GM23338 (cell line): ENCODE results near the gene PKHD1. TPM values are rescaled to one million over a fixed set of nuclear protein-coding genes. Genes with fewer than 3 reads are reported as not detected.
A peak's percentile ranks its signal among the peaks of the same experiment; 100 is the strongest.

Source experiments
- ATAC-seq: fragments of 200-7000 bp; cut with Tn5 transposase; 3 replicates; pipeline ENCODE4 v1.9.1; 2020
- DNase-seq: peaks from one replicate; pipeline ENCODE4 v3.0.0-alpha.2; 2015; ENCODE audit warnings: low spot score
- H2AFZ ChIP-seq: fragments of 200-600 bp; sonication (generic); 2 replicates; pipeline ENCODE4 v1.8.0; 2016; ENCODE audit warnings: antibody characterized with exemption, mild to moderate bottlenecking, moderate library complexity
- H3F3A ChIP-seq: fragments of 200-600 bp; sonication (generic); replicated peaks from 2 replicates; pipeline ENCODE4 v1.8.0; 2017; ENCODE audit warnings: antibody characterized with exemption, mixed run types, low read depth
- H3K27ac ChIP-seq: fragments of 200-600 bp; sonication (generic); 2 replicates; pipeline ENCODE4 v1.6.1; 2016; ENCODE audit warnings: low read depth
- H3K27me3 ChIP-seq: fragments of 200-600 bp; sonication (generic); 2 replicates; pipeline ENCODE4 v1.8.0; 2016; ENCODE audit warnings: mild to moderate bottlenecking, mixed run types, moderate library complexity; ENCODE audit not compliant: insufficient read depth
- H3K36me3 ChIP-seq: fragments of 200-600 bp; sonication (generic); 2 replicates; pipeline ENCODE4 v1.8.0; 2016; ENCODE audit warnings: mild to moderate bottlenecking; ENCODE audit not compliant: insufficient read depth
- H3K4me1 ChIP-seq: fragments of 200-600 bp; sonication (generic); 2 replicates; pipeline ENCODE4 v1.8.0; 2016; ENCODE audit warnings: mild to moderate bottlenecking, moderate library complexity; ENCODE audit not compliant: insufficient read depth
- H3K4me2 ChIP-seq: fragments of 200-600 bp; sonication (generic); 2 replicates; pipeline ENCODE4 v1.7.1; 2017; ENCODE audit warnings: mixed run types
- H3K4me3 ChIP-seq: fragments of 200-600 bp; sonication (generic); 2 replicates; pipeline ENCODE4 v1.6.1; 2016; ENCODE audit warnings: mixed run types
- H3K79me2 ChIP-seq: fragments of 200-600 bp; sonication (generic); replicated peaks from 2 replicates; pipeline ENCODE4 v1.8.0; 2017; ENCODE audit warnings: mild to moderate bottlenecking; ENCODE audit not compliant: insufficient read depth
- H3K9me2 ChIP-seq: fragments of 200-600 bp; sonication (generic); 2 replicates; pipeline ENCODE4 v1.8.0; 2017; ENCODE audit not compliant: insufficient read depth
- H4K20me1 ChIP-seq: fragments of 200-600 bp; sonication (generic); replicated peaks from 2 replicates; pipeline ENCODE4 v1.8.0; 2017; ENCODE audit warnings: mild to moderate bottlenecking; ENCODE audit not compliant: insufficient read depth
- H3K27ac Mint-ChIP-seq: 2 replicates; pipeline ENCODE4 v1.8.0; 2020; ENCODE audit warnings: inconsistent platforms, mild to moderate bottlenecking, moderate library complexity, mixed read lengths
- H3K27me3 Mint-ChIP-seq: 3 replicates; pipeline ENCODE4 v1.8.0; 2022; ENCODE audit warnings: low read depth, mild to moderate bottlenecking, moderate library complexity, mixed read lengths, inconsistent platforms; ENCODE audit not compliant: insufficient read depth, poor library complexity
- H3K36me3 Mint-ChIP-seq: 3 replicates; pipeline ENCODE4 v1.8.0; 2021; ENCODE audit warnings: low read depth, mild to moderate bottlenecking, inconsistent platforms, moderate library complexity, mixed read lengths
- H3K4me1 Mint-ChIP-seq: 3 replicates; pipeline ENCODE4 v1.8.0; 2020; ENCODE audit warnings: mild to moderate bottlenecking, inconsistent platforms, mixed read lengths
- H3K4me3 Mint-ChIP-seq: 3 replicates; pipeline ENCODE4 v1.8.0; 2021; ENCODE audit warnings: moderate library complexity, mild to moderate bottlenecking, inconsistent platforms, mixed read lengths
- H3K9me3 Mint-ChIP-seq: 3 replicates; pipeline ENCODE4 v1.8.0; 2020; ENCODE audit warnings: moderate library complexity, mild to moderate bottlenecking, inconsistent platforms, mixed read lengths
- CREB1 ChIP-seq: fragments of 250-450 bp; sonication (Bioruptor Pico); IDR thresholded peaks from 2 replicates; pipeline ENCODE4 v1.5.0; 2020; ENCODE audit warnings: low read depth, mild to moderate bottlenecking, moderate library complexity
- EZH2 ChIP-seq: fragments of 200-600 bp; sonication (generic); IDR thresholded peaks from one replicate; pipeline ENCODE4 v1.8.0; 2017; ENCODE audit warnings: antibody characterized with exemption, mild to moderate bottlenecking, low read depth; ENCODE audit not compliant: unreplicated experiment
- JUNB ChIP-seq: IDR thresholded peaks from one replicate; pipeline ENCODE4 v1.6.1; 2016; ENCODE audit warnings: antibody characterized with exemption; ENCODE audit not compliant: unreplicated experiment
- NANOG ChIP-seq: IDR thresholded peaks from 2 replicates; pipeline ENCODE4 v1.6.1; 2016; ENCODE audit warnings: antibody characterized with exemption, borderline replicate concordance
- ZNF114 ChIP-seq: fragments of 250-450 bp; sonication (Bioruptor Pico); IDR thresholded peaks from 2 replicates; pipeline ENCODE4 v1.5.0; 2020; ENCODE audit warnings: mild to moderate bottlenecking, moderate library complexity
- ZNF331 ChIP-seq: fragments of 250-450 bp; sonication (Bioruptor Pico); IDR thresholded peaks from 2 replicates; pipeline ENCODE4 v1.5.0; 2020; ENCODE audit warnings: low read depth, mild to moderate bottlenecking, moderate library complexity
- polyA plus RNA-seq: library from polyadenylated mRNA; unstranded; fragments of >200 nt; fragmentation: Nextera tagmentation; extraction: Ambion mirVana; gene quantifications from 2 replicates; pipeline ENCODE4 v1.2.1, GENCODE V29; 2016
- total RNA-seq: library from RNA; depleted of rRNA; stranded (reverse); fragments of >200 nt; shearing (Covaris generic); gene quantifications from 2 replicates; pipeline ENCODE4 v1.2.3, GENCODE V29; 2014
- TF ChIP-seq, protein P1 (sequence below): fragments of 250-450 bp; sonication (Bioruptor Pico); IDR thresholded peaks from 2 replicates; pipeline ENCODE4 v1.5.0; 2020; ENCODE audit warnings: mild to moderate bottlenecking, moderate library complexity
- TF ChIP-seq, protein P2 (sequence below), 2 experiments: fragments of 200-600 bp in 1 of 2; sonication (generic) in 1 of 2; conservative IDR thresholded peaks; 2 replicates each; pipeline versions ENCODE4 v1.5.1 to v1.6.1; 2016 to 2017; ENCODE audit warnings: antibody characterized with exemption in 2 of 2, low read depth in 2 of 2, mild to moderate bottlenecking in 2 of 2, moderate library complexity in 1 of 2

The PKHD1 gene
- total and polyA plus RNA-seq, 2 experiments from 2014 or later = 0.03 to 0.07 TPM

GRCh38 chr6:52081237-52081636 is 6.2 kb downstream of the PKHD1 start:
- no peak overlapping the region for H3K4me2 ChIP-seq
- no peak for TF ChIP-seq CREB1
- TF ChIP-seq ZNF114 = no peak
- TF ChIP-seq, protein P1, sequence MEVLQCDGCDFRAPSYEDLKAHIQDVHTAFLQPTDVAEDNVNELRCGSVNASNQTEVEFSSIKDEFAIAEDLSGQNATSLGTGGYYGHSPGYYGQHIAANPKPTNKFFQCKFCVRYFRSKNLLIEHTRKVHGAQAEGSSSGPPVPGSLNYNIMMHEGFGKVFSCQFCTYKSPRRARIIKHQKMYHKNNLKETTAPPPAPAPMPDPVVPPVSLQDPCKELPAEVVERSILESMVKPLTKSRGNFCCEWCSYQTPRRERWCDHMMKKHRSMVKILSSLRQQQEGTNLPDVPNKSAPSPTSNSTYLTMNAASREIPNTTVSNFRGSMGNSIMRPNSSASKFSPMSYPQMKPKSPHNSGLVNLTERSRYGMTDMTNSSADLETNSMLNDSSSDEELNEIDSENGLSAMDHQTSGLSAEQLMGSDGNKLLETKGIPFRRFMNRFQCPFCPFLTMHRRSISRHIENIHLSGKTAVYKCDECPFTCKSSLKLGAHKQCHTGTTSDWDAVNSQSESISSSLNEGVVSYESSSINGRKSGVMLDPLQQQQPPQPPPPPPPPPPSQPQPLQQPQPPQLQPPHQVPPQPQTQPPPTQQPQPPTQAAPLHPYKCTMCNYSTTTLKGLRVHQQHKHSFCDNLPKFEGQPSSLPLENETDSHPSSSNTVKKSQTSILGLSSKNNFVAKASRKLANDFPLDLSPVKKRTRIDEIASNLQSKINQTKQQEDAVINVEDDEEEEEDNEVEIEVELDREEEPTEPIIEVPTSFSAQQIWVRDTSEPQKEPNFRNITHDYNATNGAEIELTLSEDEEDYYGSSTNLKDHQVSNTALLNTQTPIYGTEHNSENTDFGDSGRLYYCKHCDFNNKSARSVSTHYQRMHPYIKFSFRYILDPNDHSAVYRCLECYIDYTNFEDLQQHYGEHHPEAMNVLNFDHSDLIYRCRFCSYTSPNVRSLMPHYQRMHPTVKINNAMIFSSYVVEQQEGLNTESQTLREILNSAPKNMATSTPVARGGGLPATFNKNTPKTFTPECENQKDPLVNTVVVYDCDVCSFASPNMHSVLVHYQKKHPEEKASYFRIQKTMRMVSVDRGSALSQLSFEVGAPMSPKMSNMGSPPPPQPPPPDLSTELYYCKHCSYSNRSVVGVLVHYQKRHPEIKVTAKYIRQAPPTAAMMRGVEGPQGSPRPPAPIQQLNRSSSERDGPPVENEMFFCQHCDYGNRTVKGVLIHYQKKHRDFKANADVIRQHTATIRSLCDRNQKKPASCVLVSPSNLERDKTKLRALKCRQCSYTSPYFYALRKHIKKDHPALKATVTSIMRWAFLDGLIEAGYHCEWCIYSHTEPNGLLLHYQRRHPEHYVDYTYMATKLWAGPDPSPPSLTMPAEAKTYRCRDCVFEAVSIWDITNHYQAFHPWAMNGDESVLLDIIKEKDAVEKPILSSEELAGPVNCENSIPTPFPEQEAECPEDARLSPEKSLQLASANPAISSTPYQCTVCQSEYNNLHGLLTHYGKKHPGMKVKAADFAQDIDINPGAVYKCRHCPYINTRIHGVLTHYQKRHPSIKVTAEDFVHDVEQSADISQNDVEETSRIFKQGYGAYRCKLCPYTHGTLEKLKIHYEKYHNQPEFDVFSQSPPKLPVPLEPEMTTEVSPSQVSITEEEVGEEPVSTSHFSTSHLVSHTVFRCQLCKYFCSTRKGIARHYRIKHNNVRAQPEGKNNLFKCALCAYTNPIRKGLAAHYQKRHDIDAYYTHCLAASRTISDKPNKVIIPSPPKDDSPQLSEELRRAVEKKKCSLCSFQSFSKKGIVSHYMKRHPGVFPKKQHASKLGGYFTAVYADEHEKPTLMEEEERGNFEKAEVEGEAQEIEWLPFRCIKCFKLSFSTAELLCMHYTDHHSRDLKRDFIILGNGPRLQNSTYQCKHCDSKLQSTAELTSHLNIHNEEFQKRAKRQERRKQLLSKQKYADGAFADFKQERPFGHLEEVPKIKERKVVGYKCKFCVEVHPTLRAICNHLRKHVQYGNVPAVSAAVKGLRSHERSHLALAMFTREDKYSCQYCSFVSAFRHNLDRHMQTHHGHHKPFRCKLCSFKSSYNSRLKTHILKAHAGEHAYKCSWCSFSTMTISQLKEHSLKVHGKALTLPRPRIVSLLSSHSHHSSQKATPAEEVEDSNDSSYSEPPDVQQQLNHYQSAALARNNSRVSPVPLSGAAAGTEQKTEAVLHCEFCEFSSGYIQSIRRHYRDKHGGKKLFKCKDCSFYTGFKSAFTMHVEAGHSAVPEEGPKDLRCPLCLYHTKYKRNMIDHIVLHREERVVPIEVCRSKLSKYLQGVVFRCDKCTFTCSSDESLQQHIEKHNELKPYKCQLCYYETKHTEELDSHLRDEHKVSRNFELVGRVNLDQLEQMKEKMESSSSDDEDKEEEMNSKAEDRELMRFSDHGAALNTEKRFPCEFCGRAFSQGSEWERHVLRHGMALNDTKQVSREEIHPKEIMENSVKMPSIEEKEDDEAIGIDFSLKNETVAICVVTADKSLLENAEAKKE (CRISPR knock-in tag) = no peak
- Mint-ChIP-seq H3K9me3 (no peaks in the 10 kb centered on the region), H3K4me1 (peaks cover 40% of the 10 kb centered on the region), H3K27me3 (peaks cover 4% of the 10 kb centered on the region), H3K36me3 (no peaks in the 10 kb centered on the region), H3K27ac (no peak overlapping the region), H3K4me3 (no peak overlapping the region)
- no peaks in the 10 kb centered on the region for H3K79me2 ChIP-seq
- H3K27ac ChIP-seq = no peak overlapping the region
- no peak for DNase-seq
- H3K36me3 ChIP-seq = no peaks in the 10 kb centered on the region
- peaks cover 7% of the 10 kb centered on the region; the same call in 1 of the 2 replicates for H3K9me2 ChIP-seq
- no peak overlapping the region for H2AFZ ChIP-seq
- no peak overlapping the region for H3K4me3 ChIP-seq
- no peaks in the 10 kb centered on the region for H3K27me3 ChIP-seq
- H3K4me1 ChIP-seq = peaks cover 26% of the 10 kb centered on the region
- H3F3A ChIP-seq = no peaks in the 10 kb centered on the region
- ATAC-seq = no peak
- H4K20me1 ChIP-seq = no peaks in the 10 kb centered on the region

DNA sequence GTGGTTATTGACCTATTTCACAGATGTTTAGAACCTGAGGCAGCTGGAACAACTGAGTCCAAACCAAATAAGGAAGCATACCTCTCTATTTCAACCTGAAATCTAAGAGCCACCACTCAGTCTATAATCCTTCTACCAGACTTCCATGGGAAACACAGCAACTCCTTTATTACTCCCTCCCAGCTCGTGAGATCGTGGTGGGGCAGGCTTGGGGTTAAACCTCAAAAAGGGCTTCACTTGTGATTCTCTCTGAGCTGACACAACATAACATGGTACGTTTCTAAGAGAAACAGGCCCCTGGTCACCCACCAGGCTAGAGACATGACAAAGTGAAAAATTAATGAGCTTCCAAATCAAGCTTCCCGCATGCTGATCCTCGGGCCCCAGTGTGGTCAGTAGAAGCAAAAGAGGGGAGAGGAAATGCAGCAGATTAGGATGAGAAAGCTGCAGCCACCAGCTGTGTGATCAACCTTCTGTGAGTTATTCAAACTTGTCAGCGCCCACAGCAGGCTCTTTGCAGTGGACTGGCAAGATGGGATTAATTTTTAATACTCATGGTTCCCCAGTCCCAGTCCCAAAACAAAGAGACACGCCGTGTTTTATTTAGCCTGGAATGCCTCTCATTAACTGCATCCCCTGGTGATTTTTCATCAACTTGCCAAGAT is 9.3 kb downstream of the PKHD1 start:
- Histone ChIP-seq H3K36me3 (no peaks in the 10 kb centered on the region), H4K20me1 (no peaks in the 10 kb centered on the region), H2AFZ (no peak overlapping the region; the same call in 1 of the 2 replicates), H3K4me1 (peaks cover 38% of the 10 kb centered on the region), H3K27ac (peak overlapping the region; percentile 81; the same call in 1 of the 2 replicates), H3K27me3 (no peaks in the 10 kb centered on the region), H3K9me2 (peaks cover 7% of the 10 kb centered on the region; the same call in 1 of the 2 replicates), H3K4me2 (peak overlapping the region; percentile 53), H3K79me2 (no peaks in the 10 kb centered on the region), H3K4me3 (no peak overlapping the region), H3F3A (no peaks in the 10 kb centered on the region)
- Mint-ChIP-seq H3K36me3 (no peaks in the 10 kb centered on the region), H3K27me3 (peaks cover 4% of the 10 kb centered on the region), H3K27ac (peak overlapping the region; percentile 86), H3K9me3 (no peaks in the 10 kb centered on the region), H3K4me1 (peaks cover 59% of the 10 kb centered on the region), H3K4me3 (peak overlapping the region; percentile 56; the same call in 1 of the 3 replicates)
- no peak for ATAC-seq
- TF ChIP-seq, protein P2, sequence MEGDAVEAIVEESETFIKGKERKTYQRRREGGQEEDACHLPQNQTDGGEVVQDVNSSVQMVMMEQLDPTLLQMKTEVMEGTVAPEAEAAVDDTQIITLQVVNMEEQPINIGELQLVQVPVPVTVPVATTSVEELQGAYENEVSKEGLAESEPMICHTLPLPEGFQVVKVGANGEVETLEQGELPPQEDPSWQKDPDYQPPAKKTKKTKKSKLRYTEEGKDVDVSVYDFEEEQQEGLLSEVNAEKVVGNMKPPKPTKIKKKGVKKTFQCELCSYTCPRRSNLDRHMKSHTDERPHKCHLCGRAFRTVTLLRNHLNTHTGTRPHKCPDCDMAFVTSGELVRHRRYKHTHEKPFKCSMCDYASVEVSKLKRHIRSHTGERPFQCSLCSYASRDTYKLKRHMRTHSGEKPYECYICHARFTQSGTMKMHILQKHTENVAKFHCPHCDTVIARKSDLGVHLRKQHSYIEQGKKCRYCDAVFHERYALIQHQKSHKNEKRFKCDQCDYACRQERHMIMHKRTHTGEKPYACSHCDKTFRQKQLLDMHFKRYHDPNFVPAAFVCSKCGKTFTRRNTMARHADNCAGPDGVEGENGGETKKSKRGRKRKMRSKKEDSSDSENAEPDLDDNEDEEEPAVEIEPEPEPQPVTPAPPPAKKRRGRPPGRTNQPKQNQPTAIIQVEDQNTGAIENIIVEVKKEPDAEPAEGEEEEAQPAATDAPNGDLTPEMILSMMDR (conservative IDR thresholded peaks at IDR 0.05; ENCODE audit: low read depth in 2 of 2) = no peak
- TF ChIP-seq JUNB = no peak
- TF ChIP-seq NANOG = no peak
- no peak for TF ChIP-seq EZH2
- TF ChIP-seq ZNF331 (CRISPR knock-in tag) = no peak
- no peak for DNase-seq
